Hypothalamus (tissue), 51 donors: ENCODE data around the gene C7.
"Not testable (repeated sequence)": the region's sequence is repeated elsewhere in the genome, so short reads cannot be mapped to it uniquely, and the experiment has no call there.

Experiments used
- DNase-seq, 51 donors: peaks; one replicate each; lab custom pipeline; 2025; lab: John Stamatoyannopoulos, UW

C7 gene

GRCh38 chr5:40909264-40909663, at the start of gene C7:
C7 (plus strand) TSS chr5:40909497; CDS start chr5:40909611, 114 bp downstream.
- no peak for DNase-seq

DNA sequence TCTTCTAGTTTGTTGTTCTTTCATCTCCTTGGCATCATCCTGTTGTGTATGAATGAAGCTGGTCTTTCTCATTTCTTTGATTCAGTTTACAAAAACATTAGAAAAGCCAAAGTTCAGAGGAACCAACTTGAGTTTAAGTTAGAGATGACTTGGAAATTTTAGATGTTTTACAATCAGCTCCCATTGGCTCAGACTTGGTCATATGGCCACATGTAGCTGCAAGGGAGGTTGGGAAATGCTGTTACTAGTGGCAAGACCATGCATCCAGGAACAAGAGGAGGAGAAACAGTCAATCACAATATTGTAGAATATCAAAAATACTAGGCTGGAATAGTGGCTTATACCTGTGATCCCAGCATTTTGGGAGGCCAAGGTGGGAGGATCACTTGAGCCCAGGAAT, 48.6 kb upstream of the C7 start:
- DNase-seq = no peak

DNA sequence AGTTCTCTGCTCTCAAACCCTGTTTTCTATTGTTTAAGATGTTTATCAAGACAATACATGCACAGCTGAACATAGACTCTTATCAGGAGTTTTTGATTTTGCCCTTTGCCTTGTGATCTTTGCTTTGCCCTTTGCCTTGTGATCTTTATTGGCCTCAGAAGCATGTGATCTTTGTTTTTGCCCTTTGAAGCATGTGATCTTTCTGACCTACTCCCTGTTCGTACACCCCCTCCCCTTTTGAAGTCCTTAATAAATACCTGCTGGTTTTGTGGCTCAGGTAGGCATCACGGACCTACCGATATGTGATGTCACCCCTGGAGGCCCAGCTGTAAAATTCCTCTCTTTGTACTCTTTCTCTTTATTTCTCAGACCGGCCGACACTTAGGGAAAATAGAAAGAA, 44.3 kb upstream of the C7 start:
- DNase-seq = not testable (repeated sequence)

DNA sequence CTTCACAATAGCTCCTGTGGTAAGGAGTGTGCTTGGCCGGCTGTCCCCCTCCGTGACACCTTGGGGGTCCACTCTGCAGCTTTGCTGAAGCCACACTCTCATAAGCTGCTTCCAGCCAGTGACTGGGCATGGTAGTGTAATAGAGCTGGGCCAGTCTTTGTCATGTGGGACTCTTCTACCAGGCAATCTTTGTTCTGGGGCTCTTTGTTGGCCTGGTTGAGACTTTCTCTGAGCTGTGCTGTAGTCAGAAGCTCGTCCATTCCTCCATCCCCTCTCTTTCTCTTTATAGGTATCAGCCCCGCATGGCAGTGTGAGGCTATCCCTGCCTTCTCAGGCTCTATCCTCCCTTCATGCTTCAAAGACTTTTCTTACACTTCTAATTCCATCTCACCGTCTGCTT, 42.5 kb upstream of the C7 start:
- DNase-seq = no peak

GRCh38 chr5:40869384-40869783, 39.9 kb upstream of the C7 start:
- no peak for DNase-seq

DNA sequence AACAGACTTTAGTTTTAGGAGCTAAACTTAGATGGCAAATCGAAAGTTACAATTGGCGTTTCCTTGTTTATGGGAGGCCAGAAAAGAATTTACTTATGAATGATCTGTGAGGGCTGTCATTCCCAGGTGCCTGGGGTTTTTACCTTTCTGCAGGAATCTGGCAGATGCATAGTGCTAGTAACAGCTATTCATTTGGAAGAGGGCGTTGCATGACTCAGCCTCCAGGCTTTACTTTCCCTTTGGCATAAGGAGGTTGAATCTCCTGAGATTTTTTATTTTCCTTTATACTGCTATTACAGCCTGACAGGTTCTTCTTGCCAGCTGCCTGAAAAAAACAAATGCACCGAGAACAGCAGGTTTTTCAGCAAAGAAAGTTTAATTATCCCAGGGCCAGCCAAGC, 38.1 kb upstream of the C7 start:
- DNase-seq = peak in 1 of 51 donors; percentile 5

- not testable (repeated sequence) for DNase-seq
These were observed 37.0 kb upstream of the C7 start for GRCh38 chr5:40872253-40872652.

GRCh38 chr5:40873286-40873880, 35.9 kb upstream of the C7 start:
- DNase-seq = no peak

GRCh38 chr5:40875958-40876357, 33.3 kb upstream of the C7 start:
- no peak for DNase-seq

DNA sequence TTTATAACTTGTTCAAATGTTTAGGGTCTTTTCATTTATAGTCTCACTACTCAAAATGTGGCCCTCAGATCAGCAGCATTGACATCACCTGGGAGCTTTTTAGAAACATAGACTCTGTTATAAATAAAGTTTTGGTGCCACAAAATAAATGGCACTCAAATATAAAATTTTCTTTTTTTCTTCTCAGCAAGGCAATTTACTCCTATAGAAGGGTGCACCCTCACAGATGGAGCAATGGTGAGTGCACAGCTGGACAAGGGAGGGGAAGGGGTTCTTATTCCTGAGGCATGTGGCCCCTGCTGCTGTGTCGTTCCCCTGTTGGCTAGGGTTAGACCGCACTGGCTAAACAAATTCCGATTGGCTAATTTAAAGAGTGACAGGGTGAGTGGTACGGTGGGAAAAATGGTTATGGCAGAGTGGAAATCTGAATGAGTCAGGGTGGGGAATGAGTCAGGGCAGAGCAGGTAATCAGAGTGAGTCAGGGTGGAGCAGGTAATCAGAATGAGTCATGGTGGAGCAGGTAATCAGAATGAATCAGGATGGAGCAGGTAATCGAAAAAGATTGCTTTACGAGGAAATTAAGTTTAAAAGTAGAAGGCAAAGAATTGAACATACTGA, 31.8 kb upstream of the C7 start:
- DNase-seq = no peak

GRCh38 chr5:40879163-40879942, 29.9 kb upstream of the C7 start:
- peak in 2 of 51 donors; percentile 1 to 13 for DNase-seq

GRCh38 chr5:40882291-40882690, 27.0 kb upstream of the C7 start:
- no peak for DNase-seq

GRCh38 chr5:40883051-40883450, 26.2 kb upstream of the C7 start:
- not testable (repeated sequence) for DNase-seq

GRCh38 chr5:40895440-40896425, 13.6 kb upstream of the C7 start:
- DNase-seq = not testable (repeated sequence)

GRCh38 chr5:40904205-40904993, 4.9 kb upstream of the C7 start:
- DNase-seq = peak in 27 of 51 donors; percentile 1 to 53 (median 17)

DNA sequence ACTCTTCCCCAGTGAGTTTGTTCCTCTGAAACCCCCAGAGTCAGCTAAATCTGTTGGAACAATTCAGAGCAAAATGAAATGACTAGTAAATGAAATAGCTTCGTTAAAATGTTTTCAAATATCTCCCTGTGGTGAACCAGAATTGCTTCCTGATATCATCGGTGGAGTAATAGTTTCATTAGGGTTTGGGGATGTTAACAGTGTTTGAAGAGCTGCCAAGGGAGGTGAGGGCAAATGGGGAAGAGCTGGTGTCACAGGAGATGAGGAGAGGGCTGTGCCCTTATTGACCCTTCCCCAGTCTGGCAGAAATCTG, 4.3 kb upstream of the C7 start:
- no peak for DNase-seq

DNA sequence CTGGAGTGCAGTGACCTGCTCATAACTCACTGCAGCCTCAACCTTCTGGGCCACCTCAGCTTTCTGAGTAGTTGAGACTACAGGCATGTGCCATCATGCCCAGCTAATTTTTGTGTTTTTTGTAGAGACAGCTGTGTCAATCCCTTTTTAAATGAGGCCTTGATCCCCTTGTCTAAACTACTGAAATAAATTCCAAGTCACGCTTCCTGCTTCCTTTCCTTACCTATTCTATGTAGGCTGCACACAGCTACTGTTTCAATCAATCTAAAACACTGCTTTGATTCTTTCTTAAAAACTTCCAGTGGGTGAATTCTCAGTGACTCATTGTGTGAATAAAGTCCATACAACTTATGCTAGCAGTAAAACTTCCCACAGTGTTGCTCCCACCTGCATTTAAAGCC, 2.9 kb upstream of the C7 start:
- no peak for DNase-seq

- no peak for DNase-seq
These were observed 426 bp downstream of the C7 start for GRCh38 chr5:40909723-40910122.

DNA sequence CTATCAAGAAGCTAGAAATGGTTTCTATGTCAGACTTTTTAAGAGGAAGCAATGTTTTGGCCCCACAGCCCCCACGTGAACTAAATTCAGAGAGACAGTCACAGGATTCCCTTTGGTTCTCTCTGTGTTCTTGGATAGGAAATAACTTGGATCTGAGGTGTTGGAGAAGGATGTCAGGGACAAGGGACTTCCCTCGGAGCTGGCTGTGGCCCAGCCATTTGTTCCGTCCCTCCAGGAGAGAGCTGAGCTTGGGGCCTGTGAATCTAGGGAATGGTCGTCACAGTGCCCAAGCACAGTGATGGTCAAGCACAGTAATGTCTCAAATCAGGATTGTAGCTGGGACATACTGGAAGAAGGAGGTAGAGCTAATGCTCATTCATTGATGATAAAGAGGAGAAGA, 2.0 kb downstream of the C7 start:
- DNase-seq = no peak

- DNase-seq = no peak
These were observed 5.5 kb downstream of the C7 start for GRCh38 chr5:40914835-40915234.
